ENCODE measurements around the gene ALCAM. TPM values are rescaled to one million over a fixed set of nuclear protein-coding genes. Genes with fewer than 3 reads are reported as not detected.

Gene ALCAM
- total RNA-seq, 1 donor from 2014 or later, result 54.4 TPM

DNA sequence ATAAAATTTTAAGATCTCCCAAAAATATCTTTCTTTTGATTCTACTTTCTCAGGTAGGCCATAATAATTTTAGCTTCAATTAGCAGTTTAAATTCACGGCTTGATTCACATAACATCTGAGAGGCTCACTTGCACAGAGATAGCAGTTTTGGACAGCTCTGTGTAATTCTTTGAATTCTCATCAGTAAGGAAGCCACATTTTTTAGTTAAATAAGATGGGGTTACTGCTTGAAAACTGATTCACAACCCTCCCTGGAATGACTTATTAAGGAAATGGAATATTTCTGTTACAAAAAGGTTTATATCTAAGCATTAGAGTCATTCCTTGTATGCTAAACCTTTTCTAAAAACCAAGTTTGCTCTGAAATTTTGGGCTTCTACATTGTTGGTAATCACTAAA lies 212.7 kb downstream of the ALCAM start:
- Histone ChIP-seq H3F3A (ENCODE audit: low read depth) (no peaks in the 10 kb centered on the region), H3K27ac (no peak overlapping the region), H3K79me2 (ENCODE audit: low read depth) (no peaks in the 10 kb centered on the region), H3K9me3 (ENCODE audit: low read depth) (no peaks in the 10 kb centered on the region), H3K4me3 (no peak overlapping the region), H3K4me2 (no peak overlapping the region), H3K4me1 (no peaks in the 10 kb centered on the region), H2AFZ (replicated peaks) (no peak overlapping the region), H3K27me3 (no peaks in the 10 kb centered on the region), H4K20me1 (ENCODE audit: low read depth) (no peaks in the 10 kb centered on the region), H3K36me3 (no peaks in the 10 kb centered on the region), H3K9ac (no peak overlapping the region)
- no peak for DNase-seq (ENCODE audit: low spot score)
- Mint-ChIP-seq H3K36me3 (no peaks in the 10 kb centered on the region), H3K4me3 (no peak overlapping the region), H3K9me3 (peaks cover 9% of the 10 kb centered on the region), H3K27ac (no peak overlapping the region), H3K27me3 (ENCODE audit: insufficient read depth, low read depth) (no peaks in the 10 kb centered on the region), H3K4me1 (no peaks in the 10 kb centered on the region)
- no peak for TF ChIP-seq EZH2phosphoT487 (IDR thresholded peaks at IDR 0.05)
- TF ChIP-seq EZH2 (IDR thresholded peaks at IDR 0.05), result no peak
- TF ChIP-seq, protein P1, sequence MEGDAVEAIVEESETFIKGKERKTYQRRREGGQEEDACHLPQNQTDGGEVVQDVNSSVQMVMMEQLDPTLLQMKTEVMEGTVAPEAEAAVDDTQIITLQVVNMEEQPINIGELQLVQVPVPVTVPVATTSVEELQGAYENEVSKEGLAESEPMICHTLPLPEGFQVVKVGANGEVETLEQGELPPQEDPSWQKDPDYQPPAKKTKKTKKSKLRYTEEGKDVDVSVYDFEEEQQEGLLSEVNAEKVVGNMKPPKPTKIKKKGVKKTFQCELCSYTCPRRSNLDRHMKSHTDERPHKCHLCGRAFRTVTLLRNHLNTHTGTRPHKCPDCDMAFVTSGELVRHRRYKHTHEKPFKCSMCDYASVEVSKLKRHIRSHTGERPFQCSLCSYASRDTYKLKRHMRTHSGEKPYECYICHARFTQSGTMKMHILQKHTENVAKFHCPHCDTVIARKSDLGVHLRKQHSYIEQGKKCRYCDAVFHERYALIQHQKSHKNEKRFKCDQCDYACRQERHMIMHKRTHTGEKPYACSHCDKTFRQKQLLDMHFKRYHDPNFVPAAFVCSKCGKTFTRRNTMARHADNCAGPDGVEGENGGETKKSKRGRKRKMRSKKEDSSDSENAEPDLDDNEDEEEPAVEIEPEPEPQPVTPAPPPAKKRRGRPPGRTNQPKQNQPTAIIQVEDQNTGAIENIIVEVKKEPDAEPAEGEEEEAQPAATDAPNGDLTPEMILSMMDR (IDR thresholded peaks at IDR 0.05), result no peak

DNA sequence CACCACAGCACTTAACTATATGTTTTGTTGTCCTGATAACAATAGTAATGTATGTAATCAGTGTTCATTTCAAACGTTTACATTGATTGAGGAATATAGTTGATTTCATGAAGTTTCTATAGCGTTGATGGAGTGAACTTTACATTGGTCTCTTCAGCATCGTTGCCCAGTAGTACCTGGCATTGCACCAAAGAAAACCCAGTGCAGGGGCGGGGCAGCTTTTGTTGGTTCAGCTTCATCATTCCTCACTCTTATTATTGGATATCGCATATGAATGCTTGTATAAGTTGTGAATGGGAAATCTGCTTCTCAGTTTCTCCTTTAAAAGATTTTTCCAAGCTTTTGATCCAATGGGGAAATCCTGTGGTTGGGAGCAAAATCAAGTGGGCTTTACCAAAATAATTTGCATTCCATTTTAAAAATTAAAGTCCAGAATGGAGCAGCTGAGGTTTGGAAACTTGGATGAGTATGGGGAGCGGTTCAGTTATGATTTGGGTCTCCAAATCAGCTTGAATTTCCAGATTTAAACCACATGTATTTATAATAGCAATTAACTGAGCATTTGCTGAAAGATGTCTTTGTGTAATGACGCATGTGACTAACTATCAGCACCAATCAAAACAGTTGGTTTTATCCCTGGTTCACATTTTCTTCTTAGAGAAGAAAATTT lies 213.7 kb downstream of the ALCAM start:
- no peaks in the 10 kb centered on the region for H3K79me2 ChIP-seq (ENCODE audit: low read depth)
- peaks cover 2% of the 10 kb centered on the region for H3K27me3 Mint-ChIP-seq (ENCODE audit: insufficient read depth, low read depth)
- H3K27ac Mint-ChIP-seq, result no peak overlapping the region
- H3K36me3 Mint-ChIP-seq, result no peaks in the 10 kb centered on the region
- no peak overlapping the region for H3K27ac ChIP-seq
- H3K36me3 ChIP-seq, result no peaks in the 10 kb centered on the region
- no peaks in the 10 kb centered on the region for H3K9me3 ChIP-seq (ENCODE audit: low read depth)
- H3K27me3 ChIP-seq, result no peaks in the 10 kb centered on the region
- H3K9me3 Mint-ChIP-seq, result peaks cover 9% of the 10 kb centered on the region
- H3F3A ChIP-seq (ENCODE audit: low read depth), result no peaks in the 10 kb centered on the region
- no peaks in the 10 kb centered on the region for H3K4me1 Mint-ChIP-seq
- H3K9ac ChIP-seq, result no peak overlapping the region
- no peaks in the 10 kb centered on the region for H3K4me1 ChIP-seq
- H4K20me1 ChIP-seq (ENCODE audit: low read depth), result no peaks in the 10 kb centered on the region
- TF ChIP-seq EZH2 (IDR thresholded peaks at IDR 0.05) (no peak), EZH2phosphoT487 (IDR thresholded peaks at IDR 0.05) (no peak)
- TF ChIP-seq, protein P1 (IDR thresholded peaks at IDR 0.05), result no peak
- H3K4me3 ChIP-seq, result no peak overlapping the region
- no peak overlapping the region for H3K4me2 ChIP-seq
- H2AFZ ChIP-seq (replicated peaks), result no peak overlapping the region
- H3K4me3 Mint-ChIP-seq, result no peak overlapping the region
- DNase-seq (ENCODE audit: low spot score), result no peak

DNA sequence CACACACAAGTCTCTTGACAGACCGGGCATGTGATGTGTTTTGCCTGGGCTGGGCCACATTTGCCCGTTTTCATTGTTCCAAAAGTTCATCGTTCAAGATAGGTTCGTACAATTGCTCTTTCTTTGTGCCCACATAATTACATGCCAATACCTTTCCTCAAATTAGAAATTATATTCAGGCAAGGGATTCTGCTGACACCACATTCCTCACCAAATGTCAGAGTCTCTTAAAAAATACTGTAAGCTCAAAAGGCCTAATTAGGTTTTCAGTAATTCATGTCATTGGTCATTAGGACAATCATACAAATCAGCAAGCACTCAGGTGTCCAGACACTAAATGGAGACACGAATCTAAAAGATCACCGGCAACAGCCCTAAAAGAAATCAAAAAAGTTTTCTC lies 215.3 kb downstream of the ALCAM start:
- H3K9me3 ChIP-seq (ENCODE audit: low read depth), result no peaks in the 10 kb centered on the region
- TF ChIP-seq EZH2phosphoT487 (IDR thresholded peaks at IDR 0.05), result no peak
- TF ChIP-seq, protein P1 (IDR thresholded peaks at IDR 0.05), result no peak
- no peak for TF ChIP-seq EZH2 (IDR thresholded peaks at IDR 0.05)
- H2AFZ ChIP-seq (replicated peaks), result no peak overlapping the region
- H3F3A ChIP-seq (ENCODE audit: low read depth), result no peaks in the 10 kb centered on the region
- H3K27ac ChIP-seq, result no peak overlapping the region
- no peaks in the 10 kb centered on the region for H4K20me1 ChIP-seq (ENCODE audit: low read depth)
- H3K27me3 ChIP-seq, result no peaks in the 10 kb centered on the region
- H3K4me1 Mint-ChIP-seq, result no peaks in the 10 kb centered on the region
- no peak overlapping the region for H3K27ac Mint-ChIP-seq
- no peak overlapping the region for H3K4me3 ChIP-seq
- DNase-seq (ENCODE audit: low spot score), result no peak
- H3K36me3 ChIP-seq, result no peaks in the 10 kb centered on the region
- no peaks in the 10 kb centered on the region for H3K79me2 ChIP-seq (ENCODE audit: low read depth)
- H3K9ac ChIP-seq, result no peak overlapping the region
- peaks cover 9% of the 10 kb centered on the region for H3K9me3 Mint-ChIP-seq
- H3K4me2 ChIP-seq, result no peak overlapping the region
- H3K4me3 Mint-ChIP-seq, result no peak overlapping the region
- peaks cover 2% of the 10 kb centered on the region for H3K27me3 Mint-ChIP-seq (ENCODE audit: insufficient read depth, low read depth)
- no peaks in the 10 kb centered on the region for H3K4me1 ChIP-seq
- no peaks in the 10 kb centered on the region for H3K36me3 Mint-ChIP-seq
